Upper lobe of left lung (tissue), 4 donors: ENCODE measurements around the gene DRC1.

Experiments used
- POLR2A ChIP-seq, 4 donors: fragments of 450-650 bp; IDR thresholded peaks; one replicate each; pipeline ENCODE4 v1.5.1; 2016 to 2017; ENCODE audit warnings: antibody characterized with exemption in 4 of 4, mild to moderate bottlenecking in 2 of 4
- TF ChIP-seq, protein P1 (sequence below), 6 experiments: fragments of 450-650 bp in 4 of 6; fragments of 200-600 bp in 2 of 6; sonication (generic) in 2 of 6; IDR thresholded peaks; one replicate each; pipeline ENCODE4 v1.5.1; 2016 to 2019; ENCODE audit warnings: antibody characterized with exemption in 6 of 6

DNA sequence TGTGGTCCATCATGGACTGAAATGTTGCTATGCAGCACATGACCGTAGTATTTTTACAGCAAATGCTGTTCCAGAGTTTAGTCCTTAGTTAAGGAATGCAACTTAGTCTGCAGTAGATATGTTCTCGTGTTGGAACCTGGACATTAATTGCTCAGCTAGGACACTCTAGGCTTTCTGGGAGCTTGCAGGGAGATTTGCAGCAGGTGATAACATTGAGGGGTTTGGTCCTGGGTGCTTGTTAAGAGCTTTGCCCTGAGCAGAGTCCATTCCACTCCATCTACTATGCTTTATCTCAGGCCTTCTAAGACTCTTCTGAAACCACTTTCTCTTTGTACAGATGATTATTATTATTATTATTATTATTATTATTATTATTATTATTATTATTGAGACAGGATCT, 27.1 kb downstream of the DRC1 start:
- TF ChIP-seq POLR2A (IDR thresholded peaks at IDR 0.05) = no peak
- TF ChIP-seq, protein P1, sequence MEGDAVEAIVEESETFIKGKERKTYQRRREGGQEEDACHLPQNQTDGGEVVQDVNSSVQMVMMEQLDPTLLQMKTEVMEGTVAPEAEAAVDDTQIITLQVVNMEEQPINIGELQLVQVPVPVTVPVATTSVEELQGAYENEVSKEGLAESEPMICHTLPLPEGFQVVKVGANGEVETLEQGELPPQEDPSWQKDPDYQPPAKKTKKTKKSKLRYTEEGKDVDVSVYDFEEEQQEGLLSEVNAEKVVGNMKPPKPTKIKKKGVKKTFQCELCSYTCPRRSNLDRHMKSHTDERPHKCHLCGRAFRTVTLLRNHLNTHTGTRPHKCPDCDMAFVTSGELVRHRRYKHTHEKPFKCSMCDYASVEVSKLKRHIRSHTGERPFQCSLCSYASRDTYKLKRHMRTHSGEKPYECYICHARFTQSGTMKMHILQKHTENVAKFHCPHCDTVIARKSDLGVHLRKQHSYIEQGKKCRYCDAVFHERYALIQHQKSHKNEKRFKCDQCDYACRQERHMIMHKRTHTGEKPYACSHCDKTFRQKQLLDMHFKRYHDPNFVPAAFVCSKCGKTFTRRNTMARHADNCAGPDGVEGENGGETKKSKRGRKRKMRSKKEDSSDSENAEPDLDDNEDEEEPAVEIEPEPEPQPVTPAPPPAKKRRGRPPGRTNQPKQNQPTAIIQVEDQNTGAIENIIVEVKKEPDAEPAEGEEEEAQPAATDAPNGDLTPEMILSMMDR (IDR thresholded peaks at IDR 0.05) = no peak
